ENCODE results near the gene REEP1. TPM values are rescaled to one million over a fixed set of nuclear protein-coding genes. Genes with fewer than 3 reads are reported as not detected.
"Not testable (repeated sequence)": the region's sequence is repeated elsewhere in the genome, so short reads cannot be mapped to it uniquely, and the experiment has no call there.

The REEP1 gene
- total and polyA plus RNA-seq, 7 donors, result 0.23 to 98.0 (median 44.9) TPM

GRCh38 chr2:86253424-86253823 is 84.0 kb downstream of the REEP1 start:
- intact Hi-C loops (cut with DNase I), result no loop called here
- no peak for TF ChIP-seq POLR2A (IDR thresholded peaks at IDR 0.05)
- no peak for TF ChIP-seq EP300 (IDR thresholded peaks at IDR 0.05)
- TF ChIP-seq POLR2AphosphoS5 (IDR thresholded peaks at IDR 0.05), result no peak
- no peak for TF ChIP-seq CTCF (IDR thresholded peaks at IDR 0.05)
- Histone ChIP-seq H3K36me3 (peaks cover 0 to 9% (median 0%) of the 10 kb centered on the region in 4 donors), H3K9me3 (no peaks in the 10 kb centered on the region), H3K27ac (peak overlapping the region in 1 of 4 donors; percentile 85), H3K4me1 (peaks cover 0 to 79% (median 64%) of the 10 kb centered on the region in 4 donors), H3K27me3 (no peaks in the 10 kb centered on the region), H3K4me3 (no peak overlapping the region)
- WGBS, 2 donors, result 88 to 91% methylated on average over 6 of the region's 6 CpGs
- no peak for DNase-seq

GRCh38 chr2:86251840-86252266 is 85.6 kb downstream of the REEP1 start:
- Histone ChIP-seq H3K36me3 (peaks cover 0 to 6% (median 0%) of the 10 kb centered on the region in 4 donors), H3K9me3 (no peaks in the 10 kb centered on the region), H3K4me1 (peaks cover 0 to 68% (median 58%) of the 10 kb centered on the region in 4 donors), H3K27me3 (no peaks in the 10 kb centered on the region), H3K4me3 (no peak overlapping the region), H3K27ac (peak overlapping the region; percentile 54 to 85 (median 82))
- intact Hi-C loops (cut with DNase I), result no loop called here
- DNase-seq, result no peak
- 82 to 90% methylated on average over 10 of the region's 10 CpGs for WGBS, 2 donors
- no peak for TF ChIP-seq CTCF (IDR thresholded peaks at IDR 0.05)
- no peak for TF ChIP-seq POLR2AphosphoS5 (IDR thresholded peaks at IDR 0.05)

- H3K27me3 ChIP-seq, result no peaks in the 10 kb centered on the region
- DNase-seq, result peak; percentile 81
- intact Hi-C loops (cut with DNase I), result no loop called here
- peaks cover 0 to 49% (median 38%) of the 10 kb centered on the region in 4 donors for H3K4me1 ChIP-seq
- peaks cover 0 to 6% (median 0%) of the 10 kb centered on the region in 4 donors for H3K36me3 ChIP-seq
- 26 to 66% methylated on average over 10 of the region's 10 CpGs for WGBS, 2 donors
- peak; percentile 13 to 57 (median 50) for TF ChIP-seq POLR2AphosphoS5 (IDR thresholded peaks at IDR 0.05)
- TF ChIP-seq EP300 (IDR thresholded peaks at IDR 0.05), result no peak
- TF ChIP-seq POLR2A (IDR thresholded peaks at IDR 0.05), result no peak
- TF ChIP-seq CTCF (IDR thresholded peaks at IDR 0.05), result peak in 3 of 4 experiments; percentile 26 to 41 (median 31)
- H3K27ac ChIP-seq, result peak overlapping the region; percentile 54 to 85 (median 82)
- H3K9me3 ChIP-seq, result no peaks in the 10 kb centered on the region
- H3K4me3 ChIP-seq, result no peak overlapping the region
These were observed 87.6 kb downstream of the REEP1 start for GRCh38 chr2:86249579-86250391.

- H3K36me3 ChIP-seq, result peaks cover 0 to 6% (median 0%) of the 10 kb centered on the region in 4 donors
- peak overlapping the region; percentile 54 to 85 (median 82) for H3K27ac ChIP-seq
- TF ChIP-seq CTCF (IDR thresholded peaks at IDR 0.05) (no peak), EP300 (IDR thresholded peaks at IDR 0.05) (no peak), POLR2AphosphoS5 (IDR thresholded peaks at IDR 0.05) (peak in 1 of 4 donors; percentile 24), POLR2A (IDR thresholded peaks at IDR 0.05) (no peak)
- H3K4me3 ChIP-seq, result no peak overlapping the region
- H3K27me3 ChIP-seq, result no peaks in the 10 kb centered on the region
- intact Hi-C loops (cut with DNase I), result no loop called here
- 90 to 93% methylated on average over 6 of the region's 6 CpGs for WGBS, 2 donors
- H3K4me1 ChIP-seq, result peaks cover 0 to 44% (median 32%) of the 10 kb centered on the region in 4 donors
- DNase-seq, result no peak
- H3K9me3 ChIP-seq, result no peaks in the 10 kb centered on the region
These were observed 88.2 kb downstream of the REEP1 start for GRCh38 chr2:86249176-86249575.

GRCh38 chr2:86245222-86245621 is 92.2 kb downstream of the REEP1 start:
- H3K4me3 ChIP-seq; H3K27me3 ChIP-seq; DNase-seq; H3K9me3 ChIP-seq; H3K36me3 ChIP-seq; intact Hi-C loops (cut with DNase I): not testable (repeated sequence)
- H3K27ac ChIP-seq, result peak overlapping the region in 2 of 4 donors; percentile 65 to 78
- WGBS, 2 donors, result 77 to 84% methylated on average over 5 of the region's 5 CpGs
- peaks cover 0 to 39% (median 27%) of the 10 kb centered on the region in 4 donors for H3K4me1 ChIP-seq

GRCh38 chr2:86244781-86245180 is 92.6 kb downstream of the REEP1 start:
- peak; percentile 11 for DNase-seq
- Histone ChIP-seq H3K4me1 (peaks cover 0 to 34% (median 22%) of the 10 kb centered on the region in 4 donors), H3K27ac (peak overlapping the region in 3 of 4 donors; percentile 40 to 78 (median 65))
- intact Hi-C loops (cut with DNase I); H3K27me3 ChIP-seq; H3K9me3 ChIP-seq; H3K4me3 ChIP-seq; H3K36me3 ChIP-seq: not testable (repeated sequence)
- WGBS, 2 donors, result 96 to 97% methylated on average over 5 of the region's 5 CpGs
